WERI-Rb-1 (cell line): Measurements from ENCODE around the gene GLRX5.
"Not testable (repeated sequence)": the region's sequence is repeated elsewhere in the genome, so short reads cannot be mapped to it uniquely, and the experiment has no call there.

ENCODE experiments used
- DNase-seq: peaks from one replicate; pipeline ENCODE4 v3.0.0-alpha.2; 2020
- H3K27ac ChIP-seq: fragments of 250-450 bp; sonication (Bioruptor Pico); 2 replicates; pipeline ENCODE4 v1.5.1; 2020; ENCODE audit warnings: mild to moderate bottlenecking, moderate library complexity
- H3K27me3 ChIP-seq: fragments of 250-450 bp; sonication (Bioruptor Pico); 2 replicates; pipeline ENCODE4 v1.5.1; 2021; ENCODE audit warnings: mild to moderate bottlenecking, low read depth, moderate library complexity; ENCODE audit not compliant: insufficient read depth, severe bottlenecking
- H3K36me3 ChIP-seq: fragments of 250-450 bp; sonication (Bioruptor Pico); 2 replicates; pipeline ENCODE4 v1.5.1; 2020; ENCODE audit warnings: mild to moderate bottlenecking, moderate library complexity
- H3K4me3 ChIP-seq: 2 replicates; pipeline ENCODE4 v1.5.1; 2011; ENCODE audit warnings: low read depth, mild to moderate bottlenecking, control low read depth, low read length
- H3K9me3 ChIP-seq: fragments of 250-450 bp; sonication (Bioruptor Pico); 2 replicates; pipeline ENCODE4 v1.5.1; 2021; ENCODE audit warnings: mild to moderate bottlenecking, moderate library complexity; ENCODE audit not compliant: severe bottlenecking
- TF ChIP-seq, protein P1 (sequence below): IDR thresholded peaks from 2 replicates; pipeline ENCODE4 v1.5.1; 2011; ENCODE audit warnings: low read depth, mild to moderate bottlenecking, control low read depth, inconsistent platforms, low read length

The GLRX5 gene

DNA sequence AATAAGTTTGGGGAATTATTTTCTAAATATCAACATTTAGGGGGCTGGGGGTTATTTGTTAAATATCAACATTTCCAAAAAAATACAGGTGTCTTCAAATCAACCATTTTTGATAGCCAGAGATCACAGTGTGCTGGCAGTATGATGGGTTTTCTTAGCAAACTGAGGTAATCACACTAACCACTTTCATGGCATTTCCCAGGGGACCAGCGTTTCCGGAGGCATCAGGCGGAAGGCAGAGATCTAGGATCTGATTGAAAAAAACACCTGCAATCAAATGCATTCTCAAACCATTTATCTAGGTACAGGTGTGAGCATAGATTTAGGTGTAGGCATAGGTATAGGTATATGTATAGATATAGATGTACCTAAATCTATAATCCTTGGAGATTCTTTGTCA is 34.6 kb downstream of the GLRX5 start:
- no peaks in the 10 kb centered on the region for H3K27me3 ChIP-seq
- no peak overlapping the region for H3K27ac ChIP-seq
- H3K4me3 ChIP-seq = no peak overlapping the region
- TF ChIP-seq, protein P1, sequence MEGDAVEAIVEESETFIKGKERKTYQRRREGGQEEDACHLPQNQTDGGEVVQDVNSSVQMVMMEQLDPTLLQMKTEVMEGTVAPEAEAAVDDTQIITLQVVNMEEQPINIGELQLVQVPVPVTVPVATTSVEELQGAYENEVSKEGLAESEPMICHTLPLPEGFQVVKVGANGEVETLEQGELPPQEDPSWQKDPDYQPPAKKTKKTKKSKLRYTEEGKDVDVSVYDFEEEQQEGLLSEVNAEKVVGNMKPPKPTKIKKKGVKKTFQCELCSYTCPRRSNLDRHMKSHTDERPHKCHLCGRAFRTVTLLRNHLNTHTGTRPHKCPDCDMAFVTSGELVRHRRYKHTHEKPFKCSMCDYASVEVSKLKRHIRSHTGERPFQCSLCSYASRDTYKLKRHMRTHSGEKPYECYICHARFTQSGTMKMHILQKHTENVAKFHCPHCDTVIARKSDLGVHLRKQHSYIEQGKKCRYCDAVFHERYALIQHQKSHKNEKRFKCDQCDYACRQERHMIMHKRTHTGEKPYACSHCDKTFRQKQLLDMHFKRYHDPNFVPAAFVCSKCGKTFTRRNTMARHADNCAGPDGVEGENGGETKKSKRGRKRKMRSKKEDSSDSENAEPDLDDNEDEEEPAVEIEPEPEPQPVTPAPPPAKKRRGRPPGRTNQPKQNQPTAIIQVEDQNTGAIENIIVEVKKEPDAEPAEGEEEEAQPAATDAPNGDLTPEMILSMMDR = no peak
- H3K36me3 ChIP-seq = no peaks in the 10 kb centered on the region
- DNase-seq = no peak
- peaks cover 6% of the 10 kb centered on the region for H3K9me3 ChIP-seq

DNA sequence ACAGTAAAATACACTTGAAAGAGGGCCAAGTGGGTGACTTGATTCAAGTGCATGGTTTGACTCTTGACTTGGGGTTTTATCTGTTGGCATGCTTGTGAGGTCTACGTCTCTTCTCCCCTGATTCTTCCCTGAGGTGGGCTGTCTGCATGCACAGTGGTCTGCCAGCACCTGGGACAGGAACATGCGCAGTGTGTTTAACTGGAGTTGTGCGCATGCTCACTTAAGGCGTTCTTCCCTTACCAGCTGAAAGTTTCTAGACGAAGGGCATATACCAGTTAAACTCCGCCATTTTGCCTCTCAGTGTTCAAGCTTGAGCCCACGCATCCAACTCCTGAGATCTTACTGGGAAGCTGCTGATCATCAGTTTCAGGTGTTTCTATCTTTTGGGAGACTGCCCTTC is 38.5 kb downstream of the GLRX5 start:
- H3K4me3 ChIP-seq = no peak overlapping the region

DNA sequence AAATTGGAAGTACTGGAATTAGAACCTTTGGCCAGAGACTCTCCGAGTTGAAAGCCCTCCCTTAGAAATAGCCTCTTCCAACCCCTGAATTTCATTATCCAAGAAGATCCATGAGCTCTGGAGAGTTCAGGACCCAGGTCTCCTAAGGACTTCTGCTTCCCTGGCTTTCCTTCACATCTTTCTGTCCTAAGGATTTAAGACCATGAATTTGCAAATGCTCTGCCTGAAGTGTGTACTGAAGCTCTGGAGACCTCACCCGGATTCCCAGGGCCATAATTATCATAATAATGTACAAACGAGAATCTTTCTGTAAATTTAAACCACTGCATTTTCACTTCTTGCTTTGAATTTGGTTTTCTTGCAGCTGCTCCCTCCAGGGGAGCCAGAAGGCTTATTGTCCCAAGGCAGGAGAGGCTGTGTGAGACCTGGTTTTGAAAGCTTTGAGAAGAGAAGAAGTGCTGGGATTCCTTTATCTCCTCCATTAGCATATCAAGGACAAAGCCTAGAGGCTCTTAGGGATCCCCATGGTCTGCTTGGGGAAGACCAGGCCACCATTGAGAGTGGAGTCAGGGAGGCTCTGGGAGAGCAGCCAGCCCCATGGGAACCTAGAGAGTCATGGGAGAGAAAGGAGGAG is 41.1 kb downstream of the GLRX5 start:
- TF ChIP-seq, protein P1 = no peak
- no peaks in the 10 kb centered on the region for H3K27me3 ChIP-seq
- no peak for DNase-seq
- no peak overlapping the region for H3K4me3 ChIP-seq
- peaks cover 6% of the 10 kb centered on the region for H3K9me3 ChIP-seq
- H3K27ac ChIP-seq = no peak overlapping the region
- no peaks in the 10 kb centered on the region for H3K36me3 ChIP-seq

More for the DNA sequence above, 38.5 kb downstream of the GLRX5 start:
- peak overlapping the region; percentile 87 for H3K27ac ChIP-seq
- no peaks in the 10 kb centered on the region for H3K36me3 ChIP-seq
- DNase-seq = no peak
- H3K27me3 ChIP-seq = no peaks in the 10 kb centered on the region
- TF ChIP-seq, protein P1 = no peak
- H3K9me3 ChIP-seq = peaks cover 6% of the 10 kb centered on the region

DNA sequence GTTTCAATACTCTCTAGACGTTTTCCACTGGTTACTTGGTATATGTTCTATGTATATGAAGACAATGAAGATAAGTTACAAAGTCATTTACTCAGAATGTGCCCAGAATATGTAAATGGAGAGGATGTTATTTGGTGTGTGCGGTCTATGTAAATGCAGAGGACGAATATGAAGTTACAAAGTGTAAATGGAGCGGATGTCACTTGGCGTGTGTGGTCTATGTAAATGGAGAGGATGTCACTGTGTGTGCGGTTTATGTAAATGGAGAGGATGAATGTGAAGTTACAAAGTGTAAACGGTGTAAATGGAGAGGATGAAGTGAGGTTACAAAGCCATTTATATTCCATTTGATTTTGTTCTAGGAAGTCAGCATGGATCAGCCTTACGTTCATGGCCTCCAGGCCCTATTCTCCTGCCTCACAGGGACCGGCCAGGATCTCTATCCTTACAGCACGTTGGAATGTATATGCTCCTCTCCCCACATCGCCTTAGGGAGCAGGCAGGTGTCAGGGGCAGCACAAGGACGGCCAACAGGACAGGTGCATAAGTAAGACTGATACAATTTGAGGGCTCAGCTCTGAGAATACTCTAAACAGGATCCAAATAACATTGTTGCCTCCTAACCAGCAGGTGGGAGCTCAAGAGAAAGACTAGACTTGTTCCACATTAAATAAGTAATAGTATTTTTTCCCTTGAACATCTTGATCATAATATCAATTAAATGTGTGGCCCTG is 42.4 kb downstream of the GLRX5 start:
- H3K36me3 ChIP-seq = no peaks in the 10 kb centered on the region
- TF ChIP-seq, protein P1 = no peak
- H3K27me3 ChIP-seq = no peaks in the 10 kb centered on the region
- H3K9me3 ChIP-seq = peaks cover 6% of the 10 kb centered on the region
- H3K27ac ChIP-seq = no peak overlapping the region
- no peak overlapping the region for H3K4me3 ChIP-seq
- DNase-seq = no peak

DNA sequence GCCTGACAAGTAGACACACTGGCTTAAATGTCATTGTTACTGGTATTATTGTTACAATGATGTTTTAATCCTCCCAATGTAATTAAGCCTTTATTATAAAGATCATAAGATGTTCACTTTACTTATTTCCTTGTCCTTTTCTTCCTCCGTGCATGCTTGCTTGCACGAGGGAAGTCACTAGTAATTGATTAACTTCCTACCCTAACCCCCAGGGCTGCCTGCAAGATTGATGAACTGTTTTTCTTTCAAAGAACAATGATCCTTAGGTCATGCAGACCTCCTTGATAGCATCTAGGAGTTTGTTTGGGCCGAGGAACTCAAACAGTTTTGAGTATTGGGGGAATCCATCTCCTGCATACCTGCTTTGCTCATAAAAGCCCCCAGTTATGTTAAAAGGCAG is 43.0 kb downstream of the GLRX5 start:
- H3K9me3 ChIP-seq = peaks cover 6% of the 10 kb centered on the region
- no peak overlapping the region for H3K27ac ChIP-seq
- TF ChIP-seq, protein P1 = no peak
- no peaks in the 10 kb centered on the region for H3K36me3 ChIP-seq
- DNase-seq = no peak
- H3K27me3 ChIP-seq = no peaks in the 10 kb centered on the region
- no peak overlapping the region for H3K4me3 ChIP-seq

DNA sequence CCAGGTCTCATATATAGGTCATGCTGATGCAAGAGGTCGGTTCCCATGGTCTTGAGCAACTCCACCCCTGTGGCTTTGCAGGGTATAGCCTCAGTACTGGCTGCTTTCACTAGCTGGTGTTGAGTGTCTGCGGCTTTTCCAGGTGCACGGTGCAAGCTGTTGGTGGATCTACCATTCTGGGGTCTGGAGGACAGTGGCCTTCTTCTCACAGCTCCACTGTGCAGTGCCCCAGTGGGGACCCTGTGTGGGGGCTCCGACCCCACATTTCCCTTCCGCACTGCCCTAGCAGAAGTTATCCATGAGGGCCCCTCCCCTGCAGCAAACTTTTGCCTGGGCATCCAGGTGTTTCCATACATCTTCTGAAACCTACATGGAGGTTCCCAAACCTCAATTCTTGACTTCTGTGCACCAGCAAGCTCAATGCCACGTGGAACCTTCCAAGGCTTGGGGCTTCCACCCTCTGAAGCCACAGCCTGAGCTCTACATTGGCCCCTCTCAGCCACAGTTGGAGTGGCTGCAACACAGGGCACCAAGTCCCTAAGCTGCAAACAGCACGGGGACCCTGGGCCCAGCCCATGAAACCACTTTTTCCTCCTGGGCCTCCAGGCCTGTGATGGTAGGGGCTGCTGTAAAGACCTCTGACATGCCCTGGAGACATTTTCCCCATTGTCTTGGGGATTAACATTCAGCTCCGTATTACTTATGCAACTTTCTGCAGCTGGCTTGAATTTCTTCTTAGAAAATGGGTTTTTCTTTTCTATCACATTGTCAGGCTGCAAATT is 49.2 kb downstream of the GLRX5 start:
- H3K27ac ChIP-seq, H3K36me3 ChIP-seq, H3K4me3 ChIP-seq, H3K27me3 ChIP-seq, DNase-seq: not testable (repeated sequence)
- peaks cover 19% of the 10 kb centered on the region for H3K9me3 ChIP-seq
